Caki2 (cell line): ENCODE measurements around the gene FAM53B. TPM values are rescaled to one million over a fixed set of nuclear protein-coding genes. Genes with fewer than 3 reads are reported as not detected.

Experiments used
- DNase-seq: peaks from one replicate; pipeline ENCODE4 v3.0.0-alpha.2; 2015; ENCODE audit warnings: low read depth
- in situ Hi-C: cut with HindIII; loops from 2 replicates; pipeline ENCODE4 v1.10.0; 2016; ENCODE audit warnings: low sequenced_read_pairs, low pct_unique_long_range_greater_than_20kb, mixed read lengths
- total RNA-seq: library from RNA; depleted of rRNA; stranded (reverse); fragments of >200 nt; shearing (Covaris generic); gene quantifications from 2 replicates; pipeline ENCODE4 v1.2.3, GENCODE V29; 2014; ENCODE audit warnings: low replicate concordance; rRNA removed

Gene FAM53B
- total RNA-seq, 1 experiment from 2014 or later: 10.5 TPM

DNA sequence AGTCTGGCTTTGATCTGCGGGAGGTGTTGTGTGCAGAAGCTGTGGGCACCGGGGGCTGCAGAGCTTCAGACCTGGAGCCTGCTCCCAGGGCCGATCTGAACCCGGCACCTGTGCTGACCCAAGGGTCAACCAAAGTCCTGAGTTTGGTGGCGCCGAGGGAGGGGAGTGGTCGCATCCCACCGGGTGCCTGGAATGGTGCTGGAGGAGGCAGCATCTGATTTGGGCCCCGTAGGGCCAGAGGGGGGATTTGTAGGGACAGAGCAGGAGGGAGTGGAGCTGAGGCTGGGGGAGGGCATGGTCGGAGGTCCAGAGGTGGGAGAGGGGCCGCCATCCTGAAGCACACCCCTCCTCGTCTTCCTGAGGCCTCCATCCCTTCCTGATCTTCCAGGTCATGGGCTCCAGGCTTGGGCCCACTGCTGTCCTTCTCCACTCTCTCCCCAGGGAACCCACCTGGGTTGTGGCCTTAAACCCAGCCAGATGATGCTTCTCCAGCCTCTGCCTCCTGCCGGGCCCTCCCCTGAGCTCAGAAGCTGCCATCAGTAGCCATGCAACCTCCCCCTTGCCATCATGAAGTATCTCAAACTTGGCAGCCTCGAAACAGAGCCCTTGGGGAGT is 169.6 kb downstream of the FAM53B start:
- no peak for DNase-seq
- in situ Hi-C loops: no loop called here

DNA sequence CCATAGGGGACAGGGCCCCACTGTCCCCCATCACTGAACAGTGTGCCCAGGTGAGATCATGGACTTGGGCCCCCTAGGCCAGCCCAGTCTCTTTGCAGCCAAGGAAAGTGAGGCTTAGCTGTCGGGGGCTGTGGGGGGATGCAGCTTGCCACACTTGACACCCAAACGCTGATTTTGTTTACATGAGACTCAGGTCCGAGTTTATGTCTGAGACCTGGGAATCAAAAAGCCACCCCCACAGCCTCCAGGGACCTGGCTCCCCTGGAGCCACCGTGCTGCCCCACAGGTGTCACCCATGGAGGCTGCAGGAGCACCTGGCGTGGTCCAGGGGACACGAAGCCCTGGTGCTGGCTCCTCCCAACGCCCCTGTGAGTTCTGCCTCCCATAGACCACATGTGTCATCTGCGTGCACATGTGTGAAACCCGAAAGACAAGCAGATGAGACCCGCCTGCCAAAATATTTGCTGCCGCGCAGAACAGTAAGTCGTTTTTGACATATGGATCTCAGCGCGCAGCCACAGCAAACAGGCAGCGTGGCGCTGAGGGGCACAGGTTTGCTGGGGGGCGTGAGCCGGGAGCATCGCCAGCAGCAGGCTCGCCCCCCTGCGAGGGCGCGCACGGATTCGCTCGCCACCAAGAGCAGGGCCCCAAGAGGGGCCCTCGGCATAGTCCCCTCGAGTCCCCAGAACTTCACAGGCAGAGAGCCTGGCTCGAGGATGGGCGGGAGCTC is 170.3 kb downstream of the FAM53B start:
- no peak for DNase-seq
- in situ Hi-C loops: no loop called here

DNA sequence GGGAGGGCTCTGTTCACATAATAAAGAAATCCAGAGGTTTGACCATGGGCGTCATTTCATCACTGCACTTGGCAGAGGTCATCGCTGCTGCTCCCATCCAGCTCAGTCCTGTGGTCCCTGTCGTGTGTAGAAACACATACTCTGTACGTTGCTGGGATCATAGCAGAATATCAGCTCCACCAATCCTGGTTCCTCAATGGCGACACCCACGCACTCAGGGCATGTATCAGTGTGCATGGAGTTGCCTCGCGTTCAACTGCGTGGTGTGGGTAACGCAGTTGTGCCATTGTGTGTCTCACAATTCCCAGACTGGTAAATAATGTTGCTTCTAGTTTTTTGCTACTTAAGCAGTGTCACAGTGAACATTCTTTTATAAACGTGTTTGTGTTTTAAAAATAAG is 171.4 kb downstream of the FAM53B start:
- in situ Hi-C loops: no loop called here
- no peak for DNase-seq

DNA sequence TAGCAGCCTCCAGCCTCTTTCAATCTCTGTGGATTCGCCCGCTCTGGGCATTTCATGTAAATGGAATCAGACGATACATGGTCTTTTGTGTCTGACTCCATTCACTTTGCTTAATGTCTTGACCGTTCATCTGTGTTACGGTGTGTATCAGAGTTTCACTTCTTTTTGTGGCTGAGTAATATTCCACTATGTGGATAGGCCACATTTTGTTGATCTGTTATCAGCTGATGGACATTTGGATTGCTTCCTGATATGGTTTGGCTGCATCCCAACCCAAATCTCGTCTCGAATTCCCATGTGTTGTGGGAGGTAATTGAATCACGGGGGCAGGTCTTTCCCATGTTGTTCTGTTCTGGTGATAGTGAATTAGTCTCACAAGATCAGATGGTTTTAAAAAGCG is 173.5 kb downstream of the FAM53B start:
- no peak for DNase-seq
- in situ Hi-C loops: no loop called here

DNA sequence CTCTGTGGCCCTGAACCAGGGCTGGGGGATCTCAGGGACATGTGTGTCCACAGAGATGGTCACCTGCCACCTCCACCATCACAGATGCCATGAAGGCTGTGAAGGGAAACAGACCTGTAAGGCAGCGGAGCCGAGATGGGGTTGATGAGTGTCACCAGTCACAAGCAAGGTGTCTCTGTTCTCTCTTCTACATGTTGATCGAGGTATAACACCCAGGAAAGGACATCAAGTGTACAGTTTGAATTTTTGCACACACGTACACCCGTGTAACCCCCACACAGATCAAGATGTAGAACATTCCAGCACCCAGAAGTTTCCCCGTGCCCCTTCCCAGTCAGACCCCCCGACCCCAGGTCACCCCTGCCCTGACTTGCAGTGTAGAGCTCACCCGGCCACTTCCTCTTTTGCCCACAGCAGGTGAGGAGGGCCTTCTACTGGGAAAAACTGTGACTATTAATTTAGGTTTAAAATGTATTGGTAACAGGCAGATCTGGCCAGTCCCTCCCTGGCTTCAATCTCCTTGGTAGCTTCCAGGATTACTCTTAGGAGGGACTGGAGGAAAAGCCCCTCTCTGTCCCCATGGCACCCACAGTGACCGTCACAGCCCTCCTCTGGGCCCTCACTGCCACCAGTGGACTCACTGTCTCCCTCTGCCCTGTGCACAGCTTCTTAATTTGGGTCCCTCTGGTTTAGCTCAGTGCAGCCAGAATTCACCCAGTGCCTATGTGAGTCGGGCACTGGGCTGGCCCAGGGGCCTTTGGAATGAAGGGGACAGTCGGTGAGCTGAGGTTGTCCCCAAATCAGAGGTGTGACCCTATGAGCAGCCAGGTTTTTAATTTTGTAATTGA is 174.3 kb downstream of the FAM53B start:
- in situ Hi-C loops: no loop called here
- DNase-seq: no peak

Other genes starting within 250 kb of the FAM53B start
- gene EEF1AKMT2, start 47.5 kb upstream of the FAM53B start, total RNA-seq: 29.0 and 44.7 TPM in 2 replicates
- 7.0 and 10.7 TPM in 2 replicates for gene ABRAXAS2, start 57.4 kb upstream of the FAM53B start, total RNA-seq
- gene ZRANB1, start 197.7 kb upstream of the FAM53B start, total RNA-seq: 12.2 and 13.6 TPM in 2 replicates